ENCODE data around the gene PKMYT1. TPM values are rescaled to one million over a fixed set of nuclear protein-coding genes. Genes with fewer than 3 reads are reported as not detected.

The PKMYT1 gene
- total and polyA plus RNA-seq, 2 experiments from 2014 or later: 90.9 to 100 TPM

DNA sequence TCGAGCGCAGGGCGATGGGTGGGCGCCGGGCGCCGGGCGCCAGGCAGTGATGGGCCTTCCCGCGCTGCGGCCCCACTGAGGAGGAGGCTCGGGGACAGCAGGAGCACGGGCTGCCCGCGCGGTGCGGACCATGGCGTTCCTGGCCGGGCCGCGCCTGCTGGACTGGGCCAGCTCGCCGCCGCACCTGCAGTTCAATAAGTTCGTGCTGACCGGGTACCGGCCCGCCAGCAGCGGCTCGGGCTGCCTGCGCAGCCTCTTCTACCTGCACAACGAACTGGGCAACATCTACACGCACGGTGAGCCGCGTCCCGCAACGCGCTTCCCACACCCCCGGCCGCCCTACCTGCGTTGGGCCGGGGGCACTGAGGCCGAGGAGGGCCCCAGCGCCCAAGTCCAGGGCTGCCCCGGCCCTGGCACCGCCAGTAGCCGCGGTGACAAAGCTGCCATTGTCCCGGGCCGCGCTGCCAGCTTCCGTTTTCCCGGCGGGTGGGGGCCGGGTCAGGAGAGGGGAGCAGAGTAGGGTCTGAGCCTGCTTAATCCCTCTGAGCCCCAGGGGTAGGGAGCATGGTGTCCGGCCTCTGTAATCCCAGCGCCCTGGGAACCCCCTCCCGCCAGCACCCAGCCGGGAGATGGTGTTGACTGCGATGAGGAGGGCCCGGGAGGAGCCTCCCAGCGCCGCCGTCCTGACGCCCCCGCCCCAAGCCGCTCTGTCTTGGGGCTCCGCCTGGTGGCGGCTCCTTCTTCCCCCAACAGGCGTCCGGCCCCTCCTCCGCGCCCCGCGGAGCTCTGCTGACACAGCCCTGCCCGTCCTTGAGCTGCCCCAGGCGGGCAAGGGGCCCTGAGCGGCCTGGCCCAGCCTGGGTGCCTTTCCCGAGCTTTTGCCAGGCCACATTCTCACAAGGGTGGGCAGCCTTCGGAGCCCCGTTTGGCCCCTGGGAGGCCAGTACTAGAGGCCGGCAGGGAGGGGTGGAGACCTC lies 10.4 kb downstream of the PKMYT1 start:
- Mint-ChIP-seq H3K9me3 (no peaks in the 10 kb centered on the region), H3K4me3 (peak overlapping the region; percentile 69), H3K4me1 (peaks cover 27% of the 10 kb centered on the region), H3K27ac (no peak overlapping the region), H3K27me3 (ENCODE audit: insufficient read depth, low read depth, poor library complexity) (peaks cover 45% of the 10 kb centered on the region), H3K36me3 (ENCODE audit: low read depth) (peaks cover 22% of the 10 kb centered on the region)
- no peaks in the 10 kb centered on the region for H3K79me2 ChIP-seq (replicated peaks; ENCODE audit: insufficient read depth)
- peaks cover 20% of the 10 kb centered on the region; the same call in 1 of the 2 replicates for H3K4me1 ChIP-seq (ENCODE audit: insufficient read depth)
- no peaks in the 10 kb centered on the region for H3K36me3 ChIP-seq (ENCODE audit: insufficient read depth)
- peak; percentile 93 for DNase-seq (ENCODE audit: low spot score)
- no peak overlapping the region for H3K27ac ChIP-seq (ENCODE audit: low read depth)
- peak overlapping the region; percentile 94 for H3K4me3 ChIP-seq
- H3K4me2 ChIP-seq: peak overlapping the region; percentile 95
- H2AFZ ChIP-seq: peak overlapping the region; percentile 63; the same call in 1 of the 2 replicates
- peaks cover 37% of the 10 kb centered on the region for H3F3A ChIP-seq (replicated peaks; ENCODE audit: low read depth)
- ATAC-seq: peak; percentile 56
- no peaks in the 10 kb centered on the region for H3K9me2 ChIP-seq (ENCODE audit: insufficient read depth)
- H3K27me3 ChIP-seq (ENCODE audit: insufficient read depth): peaks cover 37% of the 10 kb centered on the region
- peaks cover 12% of the 10 kb centered on the region for H4K20me1 ChIP-seq (replicated peaks; ENCODE audit: insufficient read depth)
- TF ChIP-seq, protein P1, sequence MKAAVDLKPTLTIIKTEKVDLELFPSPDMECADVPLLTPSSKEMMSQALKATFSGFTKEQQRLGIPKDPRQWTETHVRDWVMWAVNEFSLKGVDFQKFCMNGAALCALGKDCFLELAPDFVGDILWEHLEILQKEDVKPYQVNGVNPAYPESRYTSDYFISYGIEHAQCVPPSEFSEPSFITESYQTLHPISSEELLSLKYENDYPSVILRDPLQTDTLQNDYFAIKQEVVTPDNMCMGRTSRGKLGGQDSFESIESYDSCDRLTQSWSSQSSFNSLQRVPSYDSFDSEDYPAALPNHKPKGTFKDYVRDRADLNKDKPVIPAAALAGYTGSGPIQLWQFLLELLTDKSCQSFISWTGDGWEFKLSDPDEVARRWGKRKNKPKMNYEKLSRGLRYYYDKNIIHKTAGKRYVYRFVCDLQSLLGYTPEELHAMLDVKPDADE (IDR thresholded peaks at IDR 0.05): no peak
- TF ChIP-seq, protein P2, sequence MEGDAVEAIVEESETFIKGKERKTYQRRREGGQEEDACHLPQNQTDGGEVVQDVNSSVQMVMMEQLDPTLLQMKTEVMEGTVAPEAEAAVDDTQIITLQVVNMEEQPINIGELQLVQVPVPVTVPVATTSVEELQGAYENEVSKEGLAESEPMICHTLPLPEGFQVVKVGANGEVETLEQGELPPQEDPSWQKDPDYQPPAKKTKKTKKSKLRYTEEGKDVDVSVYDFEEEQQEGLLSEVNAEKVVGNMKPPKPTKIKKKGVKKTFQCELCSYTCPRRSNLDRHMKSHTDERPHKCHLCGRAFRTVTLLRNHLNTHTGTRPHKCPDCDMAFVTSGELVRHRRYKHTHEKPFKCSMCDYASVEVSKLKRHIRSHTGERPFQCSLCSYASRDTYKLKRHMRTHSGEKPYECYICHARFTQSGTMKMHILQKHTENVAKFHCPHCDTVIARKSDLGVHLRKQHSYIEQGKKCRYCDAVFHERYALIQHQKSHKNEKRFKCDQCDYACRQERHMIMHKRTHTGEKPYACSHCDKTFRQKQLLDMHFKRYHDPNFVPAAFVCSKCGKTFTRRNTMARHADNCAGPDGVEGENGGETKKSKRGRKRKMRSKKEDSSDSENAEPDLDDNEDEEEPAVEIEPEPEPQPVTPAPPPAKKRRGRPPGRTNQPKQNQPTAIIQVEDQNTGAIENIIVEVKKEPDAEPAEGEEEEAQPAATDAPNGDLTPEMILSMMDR (conservative IDR thresholded peaks at IDR 0.05; ENCODE audit: low read depth in 2 of 2): peak; percentile 52 to 65
- TF ChIP-seq, protein P3, sequence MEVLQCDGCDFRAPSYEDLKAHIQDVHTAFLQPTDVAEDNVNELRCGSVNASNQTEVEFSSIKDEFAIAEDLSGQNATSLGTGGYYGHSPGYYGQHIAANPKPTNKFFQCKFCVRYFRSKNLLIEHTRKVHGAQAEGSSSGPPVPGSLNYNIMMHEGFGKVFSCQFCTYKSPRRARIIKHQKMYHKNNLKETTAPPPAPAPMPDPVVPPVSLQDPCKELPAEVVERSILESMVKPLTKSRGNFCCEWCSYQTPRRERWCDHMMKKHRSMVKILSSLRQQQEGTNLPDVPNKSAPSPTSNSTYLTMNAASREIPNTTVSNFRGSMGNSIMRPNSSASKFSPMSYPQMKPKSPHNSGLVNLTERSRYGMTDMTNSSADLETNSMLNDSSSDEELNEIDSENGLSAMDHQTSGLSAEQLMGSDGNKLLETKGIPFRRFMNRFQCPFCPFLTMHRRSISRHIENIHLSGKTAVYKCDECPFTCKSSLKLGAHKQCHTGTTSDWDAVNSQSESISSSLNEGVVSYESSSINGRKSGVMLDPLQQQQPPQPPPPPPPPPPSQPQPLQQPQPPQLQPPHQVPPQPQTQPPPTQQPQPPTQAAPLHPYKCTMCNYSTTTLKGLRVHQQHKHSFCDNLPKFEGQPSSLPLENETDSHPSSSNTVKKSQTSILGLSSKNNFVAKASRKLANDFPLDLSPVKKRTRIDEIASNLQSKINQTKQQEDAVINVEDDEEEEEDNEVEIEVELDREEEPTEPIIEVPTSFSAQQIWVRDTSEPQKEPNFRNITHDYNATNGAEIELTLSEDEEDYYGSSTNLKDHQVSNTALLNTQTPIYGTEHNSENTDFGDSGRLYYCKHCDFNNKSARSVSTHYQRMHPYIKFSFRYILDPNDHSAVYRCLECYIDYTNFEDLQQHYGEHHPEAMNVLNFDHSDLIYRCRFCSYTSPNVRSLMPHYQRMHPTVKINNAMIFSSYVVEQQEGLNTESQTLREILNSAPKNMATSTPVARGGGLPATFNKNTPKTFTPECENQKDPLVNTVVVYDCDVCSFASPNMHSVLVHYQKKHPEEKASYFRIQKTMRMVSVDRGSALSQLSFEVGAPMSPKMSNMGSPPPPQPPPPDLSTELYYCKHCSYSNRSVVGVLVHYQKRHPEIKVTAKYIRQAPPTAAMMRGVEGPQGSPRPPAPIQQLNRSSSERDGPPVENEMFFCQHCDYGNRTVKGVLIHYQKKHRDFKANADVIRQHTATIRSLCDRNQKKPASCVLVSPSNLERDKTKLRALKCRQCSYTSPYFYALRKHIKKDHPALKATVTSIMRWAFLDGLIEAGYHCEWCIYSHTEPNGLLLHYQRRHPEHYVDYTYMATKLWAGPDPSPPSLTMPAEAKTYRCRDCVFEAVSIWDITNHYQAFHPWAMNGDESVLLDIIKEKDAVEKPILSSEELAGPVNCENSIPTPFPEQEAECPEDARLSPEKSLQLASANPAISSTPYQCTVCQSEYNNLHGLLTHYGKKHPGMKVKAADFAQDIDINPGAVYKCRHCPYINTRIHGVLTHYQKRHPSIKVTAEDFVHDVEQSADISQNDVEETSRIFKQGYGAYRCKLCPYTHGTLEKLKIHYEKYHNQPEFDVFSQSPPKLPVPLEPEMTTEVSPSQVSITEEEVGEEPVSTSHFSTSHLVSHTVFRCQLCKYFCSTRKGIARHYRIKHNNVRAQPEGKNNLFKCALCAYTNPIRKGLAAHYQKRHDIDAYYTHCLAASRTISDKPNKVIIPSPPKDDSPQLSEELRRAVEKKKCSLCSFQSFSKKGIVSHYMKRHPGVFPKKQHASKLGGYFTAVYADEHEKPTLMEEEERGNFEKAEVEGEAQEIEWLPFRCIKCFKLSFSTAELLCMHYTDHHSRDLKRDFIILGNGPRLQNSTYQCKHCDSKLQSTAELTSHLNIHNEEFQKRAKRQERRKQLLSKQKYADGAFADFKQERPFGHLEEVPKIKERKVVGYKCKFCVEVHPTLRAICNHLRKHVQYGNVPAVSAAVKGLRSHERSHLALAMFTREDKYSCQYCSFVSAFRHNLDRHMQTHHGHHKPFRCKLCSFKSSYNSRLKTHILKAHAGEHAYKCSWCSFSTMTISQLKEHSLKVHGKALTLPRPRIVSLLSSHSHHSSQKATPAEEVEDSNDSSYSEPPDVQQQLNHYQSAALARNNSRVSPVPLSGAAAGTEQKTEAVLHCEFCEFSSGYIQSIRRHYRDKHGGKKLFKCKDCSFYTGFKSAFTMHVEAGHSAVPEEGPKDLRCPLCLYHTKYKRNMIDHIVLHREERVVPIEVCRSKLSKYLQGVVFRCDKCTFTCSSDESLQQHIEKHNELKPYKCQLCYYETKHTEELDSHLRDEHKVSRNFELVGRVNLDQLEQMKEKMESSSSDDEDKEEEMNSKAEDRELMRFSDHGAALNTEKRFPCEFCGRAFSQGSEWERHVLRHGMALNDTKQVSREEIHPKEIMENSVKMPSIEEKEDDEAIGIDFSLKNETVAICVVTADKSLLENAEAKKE (CRISPR knock-in tag; IDR thresholded peaks at IDR 0.05): no peak
- TF ChIP-seq POLR2AphosphoS5 (IDR thresholded peaks at IDR 0.05; ENCODE audit: low read depth): peak; percentile 55
- TF ChIP-seq STAT1 (IDR thresholded peaks at IDR 0.05; ENCODE audit: unreplicated experiment): no peak
- no peak for TF ChIP-seq EZH2 (IDR thresholded peaks at IDR 0.05; ENCODE audit: low read depth, unreplicated experiment)
- no peak for TF ChIP-seq NANOG (IDR thresholded peaks at IDR 0.05; ENCODE audit: borderline replicate concordance)
- TF ChIP-seq, protein P4, sequence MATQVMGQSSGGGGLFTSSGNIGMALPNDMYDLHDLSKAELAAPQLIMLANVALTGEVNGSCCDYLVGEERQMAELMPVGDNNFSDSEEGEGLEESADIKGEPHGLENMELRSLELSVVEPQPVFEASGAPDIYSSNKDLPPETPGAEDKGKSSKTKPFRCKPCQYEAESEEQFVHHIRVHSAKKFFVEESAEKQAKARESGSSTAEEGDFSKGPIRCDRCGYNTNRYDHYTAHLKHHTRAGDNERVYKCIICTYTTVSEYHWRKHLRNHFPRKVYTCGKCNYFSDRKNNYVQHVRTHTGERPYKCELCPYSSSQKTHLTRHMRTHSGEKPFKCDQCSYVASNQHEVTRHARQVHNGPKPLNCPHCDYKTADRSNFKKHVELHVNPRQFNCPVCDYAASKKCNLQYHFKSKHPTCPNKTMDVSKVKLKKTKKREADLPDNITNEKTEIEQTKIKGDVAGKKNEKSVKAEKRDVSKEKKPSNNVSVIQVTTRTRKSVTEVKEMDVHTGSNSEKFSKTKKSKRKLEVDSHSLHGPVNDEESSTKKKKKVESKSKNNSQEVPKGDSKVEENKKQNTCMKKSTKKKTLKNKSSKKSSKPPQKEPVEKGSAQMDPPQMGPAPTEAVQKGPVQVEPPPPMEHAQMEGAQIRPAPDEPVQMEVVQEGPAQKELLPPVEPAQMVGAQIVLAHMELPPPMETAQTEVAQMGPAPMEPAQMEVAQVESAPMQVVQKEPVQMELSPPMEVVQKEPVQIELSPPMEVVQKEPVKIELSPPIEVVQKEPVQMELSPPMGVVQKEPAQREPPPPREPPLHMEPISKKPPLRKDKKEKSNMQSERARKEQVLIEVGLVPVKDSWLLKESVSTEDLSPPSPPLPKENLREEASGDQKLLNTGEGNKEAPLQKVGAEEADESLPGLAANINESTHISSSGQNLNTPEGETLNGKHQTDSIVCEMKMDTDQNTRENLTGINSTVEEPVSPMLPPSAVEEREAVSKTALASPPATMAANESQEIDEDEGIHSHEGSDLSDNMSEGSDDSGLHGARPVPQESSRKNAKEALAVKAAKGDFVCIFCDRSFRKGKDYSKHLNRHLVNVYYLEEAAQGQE (IDR thresholded peaks at IDR 0.05; ENCODE audit: unreplicated experiment): peak; percentile 24

Data from GM23338 (cell line).